HG03469 (cell line): ENCODE data around the gene CCSER1.
"Not testable (repeated sequence)": the region's sequence is repeated elsewhere in the genome, so short reads cannot be mapped to it uniquely, and the experiment has no call there.

Experiments
- ATAC-seq: cut with Tn5 transposase; IDR thresholded peaks from one replicate; pipeline ENCODE4 v1.9.1; 2021; ENCODE audit warnings: mild to moderate bottlenecking, moderate library complexity, moderate number of reproducible peaks; ENCODE audit not compliant: unreplicated experiment

The CCSER1 gene

DNA sequence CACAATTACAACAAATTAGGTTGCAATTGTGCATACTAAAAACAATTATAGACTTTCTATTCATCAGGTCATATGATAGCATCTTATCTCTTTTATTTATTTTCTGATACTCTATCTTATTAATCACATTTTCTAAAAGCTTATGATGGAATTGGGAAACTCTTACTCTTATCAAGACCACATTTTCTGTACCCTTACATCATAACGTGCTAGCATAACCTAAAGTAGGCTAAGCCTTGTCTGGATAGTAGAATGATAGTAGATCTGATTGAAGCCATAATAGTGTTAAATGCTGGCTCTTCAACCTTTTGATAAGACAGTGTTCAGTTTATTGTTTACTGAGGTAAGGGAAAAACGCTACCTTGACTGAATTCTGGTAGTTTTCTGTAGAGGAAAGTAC is 294.0 kb downstream of the CCSER1 start:
- no peak for ATAC-seq

DNA sequence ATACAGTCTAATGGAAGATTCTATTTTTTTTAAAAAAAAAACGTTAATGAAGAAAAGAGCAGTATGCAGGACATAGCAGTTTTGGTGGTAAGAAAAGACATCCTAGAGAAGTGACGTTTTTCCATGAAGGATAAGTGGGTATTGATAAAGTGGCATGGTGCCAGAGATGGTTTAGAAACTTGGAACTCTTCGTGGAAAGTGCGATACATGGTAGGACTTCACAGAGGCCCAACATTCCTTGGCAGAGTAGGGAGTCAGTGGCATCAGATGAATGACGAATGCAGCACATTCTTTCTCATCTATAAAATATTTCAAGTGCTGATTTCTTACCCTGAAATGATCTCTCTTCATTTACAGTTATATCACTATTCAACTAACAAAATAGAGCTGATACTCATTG is 298.7 kb downstream of the CCSER1 start:
- no peak for ATAC-seq

DNA sequence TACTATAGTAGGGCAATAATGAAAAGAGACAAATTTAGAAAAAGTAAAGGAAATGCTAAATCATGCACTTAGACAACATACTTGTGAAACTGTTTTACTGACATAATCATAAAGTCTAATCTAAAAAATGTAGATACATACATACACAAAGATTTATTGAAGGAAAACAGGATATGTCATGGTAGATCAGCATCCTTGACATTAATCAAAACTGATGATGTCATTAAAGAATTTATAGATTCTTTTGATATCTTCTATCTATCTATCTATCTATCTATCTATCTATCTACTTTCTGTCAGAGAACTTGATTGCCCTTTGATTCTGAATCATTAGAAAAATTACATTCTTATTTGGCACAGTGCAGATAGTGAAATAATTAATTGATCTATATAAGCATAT is 311.3 kb downstream of the CCSER1 start:
- no peak for ATAC-seq

DNA sequence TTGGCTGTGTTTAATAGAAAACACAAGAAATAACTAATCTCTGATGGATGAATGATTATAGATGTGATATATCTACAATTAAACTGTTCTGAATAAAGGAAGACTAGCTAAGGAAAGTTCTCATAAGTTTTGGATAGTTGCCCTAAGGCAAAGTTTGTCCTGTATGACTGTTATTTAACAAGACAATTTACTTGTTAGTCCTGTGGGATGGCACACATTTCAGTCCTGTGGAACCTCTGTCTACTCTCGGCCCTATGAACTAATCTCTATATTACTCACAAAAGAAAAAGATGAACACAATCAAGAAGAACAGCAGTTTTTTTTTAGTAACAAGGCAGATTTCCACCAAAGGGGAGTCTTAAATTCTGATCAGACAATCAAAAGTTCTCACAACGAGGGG is 314.6 kb downstream of the CCSER1 start:
- ATAC-seq: no peak

DNA sequence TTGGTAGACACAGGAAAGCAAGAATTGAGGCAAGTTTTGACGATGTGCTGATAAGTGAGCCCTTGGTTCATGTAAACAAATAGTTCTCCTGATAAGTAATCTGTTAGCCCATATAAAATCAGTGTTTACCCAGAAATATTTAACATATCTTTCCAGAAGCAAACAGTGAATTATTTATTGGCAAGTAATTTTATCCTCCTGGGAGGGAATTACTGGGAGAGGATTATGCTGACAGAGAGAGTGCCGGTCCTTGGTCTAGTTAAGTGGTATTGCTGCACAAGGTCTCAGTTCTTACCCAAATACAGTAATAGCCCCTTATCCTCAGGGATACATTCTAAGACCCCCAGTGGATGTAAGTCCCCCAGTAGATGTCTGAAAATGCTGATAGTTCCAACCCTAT is 315.4 kb downstream of the CCSER1 start:
- ATAC-seq: no peak

DNA sequence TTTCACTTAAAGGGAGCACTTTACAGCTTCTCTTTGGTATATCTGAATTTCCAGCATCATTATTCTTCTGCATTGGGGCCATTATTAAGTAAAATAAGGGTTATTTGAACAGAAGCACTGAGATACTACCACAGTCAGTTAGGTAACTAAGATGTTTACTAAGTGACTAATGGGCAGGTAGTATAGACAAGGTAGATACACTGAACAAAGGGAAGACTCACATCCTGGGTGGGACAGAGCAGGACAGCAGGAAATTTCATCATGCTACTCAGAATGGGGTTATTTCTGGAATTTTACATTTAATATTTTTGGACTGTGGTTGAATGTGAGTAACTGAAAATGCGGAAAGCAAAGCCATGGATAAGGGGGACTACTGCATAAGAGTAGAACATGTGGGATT is 316.0 kb downstream of the CCSER1 start:
- no peak for ATAC-seq

DNA sequence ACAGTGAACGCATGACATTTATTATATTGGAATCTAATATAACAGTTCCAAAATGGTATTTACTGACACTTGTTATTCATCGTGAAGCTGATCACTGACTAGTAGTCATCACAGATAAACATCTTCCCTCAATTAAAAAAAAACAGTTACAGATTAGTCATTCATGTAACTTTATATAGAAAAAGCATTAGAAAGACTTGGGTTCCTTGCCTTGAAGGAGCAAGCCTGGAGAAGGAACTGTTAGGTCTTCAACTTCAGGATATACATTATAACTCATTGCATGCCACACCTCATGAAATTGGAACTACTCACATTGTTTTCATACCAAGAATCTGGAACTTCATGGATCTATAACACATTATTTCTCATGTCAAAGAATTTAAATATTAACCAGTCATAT is 317.7 kb downstream of the CCSER1 start:
- ATAC-seq: no peak

DNA sequence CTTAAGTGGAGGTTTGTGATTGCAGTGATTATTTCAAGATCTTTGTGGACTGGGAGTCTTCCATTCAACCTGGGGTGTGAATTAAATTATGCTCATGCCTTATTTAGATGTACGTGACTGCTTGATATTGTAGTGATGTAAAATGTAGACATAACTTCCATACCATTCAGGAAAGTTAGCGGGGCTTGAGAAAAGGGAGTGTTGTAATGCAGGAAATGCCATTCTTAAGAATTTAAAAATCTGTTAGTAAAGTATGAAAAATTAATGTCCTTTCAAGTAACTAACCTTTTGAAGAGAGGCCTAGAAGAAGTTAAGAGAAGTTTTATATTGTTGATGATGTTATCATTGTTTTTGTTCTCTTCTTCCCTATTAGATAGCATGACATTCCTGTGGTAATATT is 318.2 kb downstream of the CCSER1 start:
- no peak for ATAC-seq

DNA sequence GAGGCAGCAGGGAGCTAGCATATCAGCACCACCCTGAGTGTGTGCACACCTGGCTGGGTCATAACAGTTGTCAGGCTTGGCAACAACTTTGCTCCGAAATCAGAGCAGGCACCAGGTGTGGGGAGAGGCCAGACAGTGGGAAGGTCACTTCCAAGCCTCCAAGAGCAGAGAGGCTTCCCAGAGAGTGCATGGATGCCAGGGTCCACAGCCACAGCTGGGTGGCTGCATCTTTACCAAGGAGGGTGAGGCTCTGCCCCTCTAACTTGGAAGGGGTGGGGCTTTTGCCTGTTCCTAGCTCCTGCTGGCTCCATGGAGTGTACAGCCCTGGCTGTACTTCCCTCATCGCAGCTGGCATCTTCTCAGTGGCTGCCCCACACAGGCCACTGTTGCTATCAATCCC is 322.4 kb downstream of the CCSER1 start:
- no peak for ATAC-seq

DNA sequence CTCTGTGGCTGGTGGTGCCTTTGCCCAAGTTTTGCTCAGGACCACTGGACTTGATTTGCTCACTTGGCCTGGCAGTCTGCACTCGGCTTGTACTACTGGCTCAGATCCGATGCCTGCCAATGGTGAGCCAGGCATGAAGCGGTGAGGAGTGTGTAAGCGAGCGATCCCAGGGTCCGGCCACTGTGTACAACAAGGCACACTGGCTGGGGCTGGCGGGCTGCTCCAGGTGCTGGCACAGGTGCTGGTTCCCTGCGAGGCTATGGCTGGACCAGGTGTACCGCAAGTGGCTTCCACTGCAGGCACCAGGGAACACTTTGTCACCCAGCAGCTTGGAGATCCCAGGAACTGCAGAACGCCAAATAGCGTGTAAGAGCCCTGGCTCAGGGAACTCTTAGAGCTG is 329.7 kb downstream of the CCSER1 start:
- ATAC-seq: no peak

DNA sequence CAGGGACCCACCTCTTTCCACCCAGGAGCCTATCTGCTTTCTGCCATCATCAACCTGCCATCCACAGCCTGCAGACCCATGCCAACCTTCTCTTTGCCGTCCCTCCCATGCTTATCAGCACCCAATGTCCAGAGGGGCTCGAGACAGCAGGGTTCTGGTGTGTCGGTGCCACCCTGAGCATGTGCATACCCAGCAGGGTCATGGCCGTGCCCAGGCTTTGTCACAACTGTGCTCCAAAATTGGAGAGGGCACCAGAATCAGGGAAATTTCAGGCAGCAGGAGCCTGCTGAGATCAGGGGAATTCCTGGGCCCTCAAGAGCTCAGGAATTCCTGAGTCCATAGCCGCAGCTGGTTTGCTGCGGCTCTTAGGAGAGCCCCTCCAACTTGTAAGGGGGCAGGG is 330.6 kb downstream of the CCSER1 start:
- no peak for ATAC-seq

DNA sequence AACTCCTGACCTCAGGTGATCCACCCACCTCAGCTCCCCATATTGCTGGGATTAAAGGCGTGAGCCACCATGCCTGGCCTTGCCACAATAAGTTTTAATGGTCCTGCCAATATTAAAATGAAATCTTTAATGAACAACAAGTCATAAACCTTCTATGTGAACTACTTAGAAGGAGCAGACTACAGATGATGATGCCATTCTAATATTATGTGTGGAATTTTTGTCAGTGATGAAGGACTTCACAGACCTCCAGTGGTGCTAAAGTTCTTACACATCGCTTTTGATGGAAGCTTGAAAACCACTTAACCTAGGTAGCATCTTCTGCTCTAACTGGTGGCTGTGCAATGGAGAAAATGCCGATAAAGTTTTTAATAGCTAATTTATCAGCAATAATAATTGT is 331.4 kb downstream of the CCSER1 start:
- no peak for ATAC-seq

DNA sequence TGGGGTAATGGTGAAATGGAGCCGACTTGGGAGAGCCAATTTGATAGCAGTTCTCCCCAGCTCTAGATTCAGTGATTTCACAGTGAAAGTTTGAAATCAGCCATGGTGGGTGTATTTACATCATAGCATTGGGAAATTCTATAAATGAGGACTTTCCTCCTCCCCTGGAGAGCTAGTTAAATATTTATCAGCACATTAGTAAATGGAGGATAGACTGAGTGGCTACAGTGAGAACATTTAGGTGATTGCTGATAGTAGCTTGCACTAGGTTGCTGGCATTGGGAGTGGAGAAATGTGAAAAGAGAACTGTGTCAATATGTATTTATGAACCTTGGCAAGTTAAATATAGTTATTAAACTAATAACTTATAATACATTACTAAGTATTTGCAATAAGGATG is 347.3 kb downstream of the CCSER1 start:
- no peak for ATAC-seq

DNA sequence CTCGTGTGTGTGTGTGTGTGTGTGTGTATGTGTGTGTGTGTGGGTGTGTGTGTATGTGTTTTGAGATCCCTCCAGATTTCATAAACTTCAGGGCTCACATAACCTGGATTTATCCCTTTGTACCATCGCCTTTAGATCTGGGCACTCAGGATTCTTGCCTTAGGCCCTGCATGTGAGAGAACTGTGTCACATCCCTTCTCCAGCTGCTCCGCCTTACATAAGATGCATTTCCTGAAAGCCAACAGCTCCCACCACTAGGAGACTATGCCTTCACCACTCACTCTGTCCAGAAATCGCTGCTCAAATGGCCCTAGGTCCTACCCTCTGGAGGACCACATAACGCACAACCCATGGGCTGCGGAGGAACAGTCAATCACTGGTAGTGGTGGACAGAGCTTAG is 348.8 kb downstream of the CCSER1 start:
- no peak for ATAC-seq

DNA sequence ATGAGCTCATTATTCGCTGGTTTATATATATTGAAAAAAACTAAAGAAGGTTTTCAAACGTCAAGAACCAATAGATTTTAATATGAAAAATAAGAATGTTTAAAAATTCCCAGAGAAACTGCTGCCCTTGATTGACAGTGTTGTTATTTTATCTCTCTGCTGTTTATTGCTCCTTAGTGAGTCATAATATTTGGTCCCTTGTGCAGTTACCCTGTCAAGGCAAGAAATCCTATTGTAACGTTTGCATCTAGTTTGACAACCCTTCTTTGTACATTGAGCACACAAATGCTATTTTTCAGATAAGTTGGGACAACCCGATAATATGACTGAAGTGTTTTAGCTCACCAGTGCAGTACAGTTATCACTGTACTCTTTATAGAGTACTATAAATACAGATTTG is 349.4 kb downstream of the CCSER1 start:
- ATAC-seq: no peak

DNA sequence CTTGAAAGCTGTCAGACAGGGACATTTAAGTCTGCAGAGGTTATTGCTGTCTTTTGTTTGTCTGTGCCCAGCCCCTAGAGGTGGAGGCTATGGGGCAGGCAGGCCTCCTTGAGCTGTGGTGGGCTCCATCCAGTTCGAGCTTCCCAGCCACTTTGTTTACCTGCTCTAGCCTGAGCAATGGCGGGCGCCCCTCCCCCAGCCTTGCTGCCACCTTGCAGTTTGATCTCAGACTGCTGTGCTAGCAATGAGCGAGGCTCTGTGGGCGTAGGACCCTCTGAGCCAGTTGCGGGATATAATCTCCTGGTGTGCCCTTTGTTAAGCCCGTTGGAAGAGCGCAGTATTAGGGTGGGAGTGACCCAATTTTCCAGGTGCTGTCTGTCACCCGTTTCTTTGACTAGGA is 357.7 kb downstream of the CCSER1 start:
- not testable (repeated sequence) for ATAC-seq

DNA sequence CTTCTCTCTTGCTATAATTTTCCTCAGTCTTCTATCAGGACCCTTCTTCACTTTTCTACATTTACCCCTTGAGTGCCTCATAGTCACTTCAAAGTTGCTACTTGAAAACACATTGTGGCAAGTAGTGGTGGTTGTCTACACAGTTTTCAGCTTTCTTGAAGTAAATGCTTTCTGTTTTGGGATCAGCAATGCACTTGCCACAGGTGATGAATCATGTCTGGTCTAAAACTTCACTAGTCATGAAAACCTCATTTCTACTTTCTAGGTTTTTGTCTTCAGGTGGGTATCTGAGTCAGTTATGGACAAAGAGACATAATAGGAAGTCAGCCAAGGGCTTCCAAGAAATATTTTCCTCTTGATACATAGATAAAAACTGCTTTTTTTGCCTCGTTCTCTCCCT is 359.2 kb downstream of the CCSER1 start:
- ATAC-seq: no peak

DNA sequence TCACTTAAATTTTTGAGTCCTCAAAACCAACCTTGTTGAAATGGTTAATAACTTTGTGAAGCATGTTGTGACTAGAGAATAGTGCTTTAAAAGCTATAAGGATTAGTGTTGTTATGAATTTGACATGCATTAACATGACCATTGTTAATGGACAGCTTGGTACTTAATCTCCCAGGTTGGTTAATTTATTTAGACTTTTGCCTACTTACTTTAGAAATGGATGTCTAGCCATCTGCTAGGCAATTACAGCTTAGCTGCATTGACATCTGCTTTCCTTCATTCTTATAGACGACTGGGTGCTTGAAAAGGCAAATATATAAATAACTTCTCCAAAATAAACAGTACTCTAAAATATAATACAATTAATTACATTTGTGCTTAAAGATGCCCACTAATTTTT is 368.0 kb downstream of the CCSER1 start:
- ATAC-seq: no peak

DNA sequence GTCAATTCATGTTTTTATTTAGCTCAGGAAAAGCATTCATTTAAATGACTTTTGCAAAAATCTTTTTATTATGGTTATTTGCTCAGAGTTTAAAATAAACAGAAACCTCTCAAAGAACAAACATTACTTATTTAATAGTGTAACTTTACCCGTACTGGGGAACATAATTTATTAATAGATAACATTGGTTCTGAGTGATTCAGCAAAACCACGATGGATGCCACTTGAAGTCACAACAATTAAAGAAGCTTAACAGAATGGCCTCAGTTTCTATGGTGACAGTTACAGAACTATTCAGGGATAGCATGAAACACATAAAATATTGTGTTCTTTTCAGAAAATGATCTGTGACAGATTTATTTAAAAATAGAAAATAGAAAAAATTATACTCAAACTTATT is 368.7 kb downstream of the CCSER1 start:
- ATAC-seq: no peak

DNA sequence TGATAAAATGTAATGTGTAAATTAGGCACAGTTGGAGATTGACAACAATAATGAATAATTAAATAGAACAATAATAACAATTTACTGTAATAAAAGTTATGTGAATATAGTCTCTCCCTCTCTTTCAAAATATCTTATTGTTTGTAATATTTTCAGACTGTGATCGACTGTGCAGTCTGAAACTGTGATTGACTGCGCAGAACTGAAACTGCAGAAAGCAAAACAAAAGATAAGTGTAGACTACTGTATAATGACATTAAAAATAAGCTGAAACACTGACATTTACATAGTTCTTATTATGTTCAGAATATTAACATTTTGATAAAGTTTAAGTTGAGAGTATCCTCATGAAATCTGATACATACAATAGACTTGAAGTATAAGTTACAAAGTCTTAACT is 371.0 kb downstream of the CCSER1 start:
- ATAC-seq: no peak

DNA sequence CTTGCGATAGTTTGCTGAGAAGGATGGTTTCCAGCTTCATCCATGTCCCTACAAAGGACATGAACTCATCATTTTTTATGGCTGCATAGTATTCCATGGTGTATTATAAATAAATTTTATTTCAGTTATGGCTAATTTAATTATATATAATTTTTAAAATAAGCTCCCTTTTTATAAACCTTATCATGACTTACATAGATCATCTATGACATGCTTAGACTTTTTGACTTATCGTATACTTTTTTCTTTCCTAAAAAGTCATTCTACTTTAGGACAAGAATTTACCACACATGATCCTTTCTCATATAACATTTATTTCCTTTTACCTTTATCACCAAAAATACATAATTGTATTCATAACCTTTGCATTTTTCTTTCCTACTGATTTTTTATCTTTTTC is 376.5 kb downstream of the CCSER1 start:
- no peak for ATAC-seq

DNA sequence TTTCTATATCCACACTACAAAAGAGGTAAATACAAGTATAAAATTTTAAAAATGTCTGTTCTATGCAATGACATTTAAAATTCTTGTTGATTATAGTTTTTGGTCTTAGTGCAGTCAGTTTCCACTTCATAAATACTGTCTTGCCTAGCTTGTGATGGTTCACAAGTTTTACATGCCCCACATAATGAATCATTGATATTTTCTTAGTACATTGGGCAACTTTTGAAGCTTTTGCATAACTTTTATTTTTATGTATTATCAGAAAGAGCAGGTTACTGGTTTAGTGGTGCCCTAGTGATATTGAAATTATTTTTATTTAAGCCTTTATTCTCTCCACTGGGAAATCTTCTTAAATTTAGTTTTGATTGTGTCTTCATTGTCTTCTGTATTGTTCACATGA is 388.0 kb downstream of the CCSER1 start:
- ATAC-seq: no peak

DNA sequence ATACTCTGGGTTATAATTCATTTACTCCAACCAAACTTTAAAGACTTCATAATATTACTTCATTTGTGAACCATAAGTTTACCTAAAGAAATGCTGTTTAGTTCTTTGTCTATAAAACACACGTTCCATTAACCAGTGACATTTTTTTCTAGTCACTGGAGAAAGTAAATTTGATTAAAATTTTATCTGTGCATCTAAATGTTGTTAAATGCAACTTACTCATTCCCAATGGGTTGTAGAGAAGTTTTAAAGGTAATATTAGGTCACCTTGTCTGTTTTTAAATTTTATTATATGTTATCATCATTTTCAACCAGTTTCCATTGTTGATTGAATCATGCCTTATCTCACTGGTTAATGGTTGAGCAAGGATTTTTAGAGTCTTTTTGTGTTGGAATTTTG is 401.4 kb downstream of the CCSER1 start:
- no peak for ATAC-seq

DNA sequence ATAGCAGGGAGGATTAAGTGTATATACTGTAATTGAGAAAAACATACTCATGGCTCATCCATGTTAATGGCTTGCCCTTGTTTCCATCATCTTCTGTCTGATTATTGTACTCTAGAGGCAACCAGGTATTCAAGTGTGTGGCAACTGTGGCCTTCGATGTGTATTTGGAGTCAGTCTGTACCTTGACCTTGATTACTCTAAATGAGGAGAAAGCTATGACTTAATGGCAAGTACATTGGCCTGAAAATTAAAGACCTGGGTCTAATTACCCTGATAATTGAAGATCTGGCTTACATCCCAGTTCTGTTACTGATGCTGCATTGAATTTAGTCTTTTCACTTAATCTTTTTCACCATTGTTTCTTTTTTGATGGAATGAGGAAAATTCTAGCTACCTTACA is 409.2 kb downstream of the CCSER1 start:
- no peak for ATAC-seq
